ENCODE measurements around the gene FGF14.

The FGF14 gene

GRCh38 chr13:101763191-101763590, 638.7 kb downstream of the FGF14 start:
- H3K4me3 ChIP-seq (ENCODE audit: low read depth, low read length), result no peak overlapping the region
- H3K4me2 ChIP-seq (ENCODE audit: low read length), result no peak overlapping the region
- H3K79me1 ChIP-seq (ENCODE audit: low read length), result no peaks in the 10 kb centered on the region
- no peak overlapping the region for H2BK120ac ChIP-seq (ENCODE audit: insufficient read depth, low read length, poor library complexity)
- no peak overlapping the region for H2BK5ac ChIP-seq (ENCODE audit: low read depth, low read length, poor library complexity)
- H3K9ac ChIP-seq (ENCODE audit: low read length), result no peak overlapping the region
- no peak overlapping the region for H4K91ac ChIP-seq (ENCODE audit: low read depth, low read length)
- no peak for DNase-seq
- H4K12ac ChIP-seq (ENCODE audit: low read depth, low read length), result no peak overlapping the region
- H3K36me3 ChIP-seq (ENCODE audit: control insufficient read depth in 1 of 2, insufficient read depth in 2 of 2, low read length in 2 of 2), result no peaks in the 10 kb centered on the region
- H3K27me3 ChIP-seq (ENCODE audit: insufficient read depth, low read length), result no peaks in the 10 kb centered on the region
- no peak overlapping the region for H2AFZ ChIP-seq (ENCODE audit: insufficient read depth, low read length, poor library complexity)
- H3K4ac ChIP-seq (ENCODE audit: low read depth, low read length), result no peak overlapping the region
- no peak overlapping the region for H2BK12ac ChIP-seq (ENCODE audit: low read length)
- no peak overlapping the region for H3K27ac ChIP-seq (ENCODE audit: low read depth, low read length)
- no peak overlapping the region for H4K8ac ChIP-seq (ENCODE audit: low read depth, low read length)
- no CpG with 5 or more reads among the region's 1 CpG for WGBS (ENCODE audit: extremely low coverage, insufficient coverage, insufficient read length)
- H3K14ac ChIP-seq (ENCODE audit: low read length), result no peak overlapping the region
- H3K18ac ChIP-seq (ENCODE audit: low read length), result no peak overlapping the region
- H3K4me1 ChIP-seq (ENCODE audit: control insufficient read depth in 1 of 2, insufficient read depth in 2 of 2, low read length in 2 of 2), result peaks cover 0 to 4% of the 10 kb centered on the region in 2 experiments
- no peak overlapping the region for H3K23ac ChIP-seq (ENCODE audit: low read length)
- H3K9me3 ChIP-seq (ENCODE audit: insufficient read depth, low read depth, low read length), result peaks cover 1% of the 10 kb centered on the region
- H3K79me2 ChIP-seq (ENCODE audit: control insufficient read depth, insufficient read depth, low read length, poor library complexity), result no peaks in the 10 kb centered on the region
- no peak overlapping the region for H2AK5ac ChIP-seq (ENCODE audit: low read length)

- H2BK12ac ChIP-seq (ENCODE audit: low read length), result no peak overlapping the region
- no peak overlapping the region for H4K12ac ChIP-seq (ENCODE audit: low read depth, low read length)
- H3K23ac ChIP-seq (ENCODE audit: low read length), result no peak overlapping the region
- H2AFZ ChIP-seq (ENCODE audit: insufficient read depth, low read length, poor library complexity), result no peak overlapping the region
- no peaks in the 10 kb centered on the region for H3K4me1 ChIP-seq (ENCODE audit: control insufficient read depth in 1 of 2, insufficient read depth in 2 of 2, low read length in 2 of 2)
- WGBS (ENCODE audit: extremely low coverage, insufficient coverage, insufficient read length), result no CpG with 5 or more reads among the region's 1 CpG
- H3K27ac ChIP-seq (ENCODE audit: low read depth, low read length), result no peak overlapping the region
- H4K8ac ChIP-seq (ENCODE audit: low read depth, low read length), result no peak overlapping the region
- no peaks in the 10 kb centered on the region for H3K9me3 ChIP-seq (ENCODE audit: insufficient read depth, low read depth, low read length)
- no peaks in the 10 kb centered on the region for H3K27me3 ChIP-seq (ENCODE audit: insufficient read depth, low read length)
- no peak overlapping the region for H3K4me2 ChIP-seq (ENCODE audit: low read length)
- no peak overlapping the region for H2BK5ac ChIP-seq (ENCODE audit: low read depth, low read length, poor library complexity)
- no peak overlapping the region for H3K4me3 ChIP-seq (ENCODE audit: low read depth, low read length)
- no peaks in the 10 kb centered on the region for H3K79me1 ChIP-seq (ENCODE audit: low read length)
- no peak overlapping the region for H2AK5ac ChIP-seq (ENCODE audit: low read length)
- H3K79me2 ChIP-seq (ENCODE audit: control insufficient read depth, insufficient read depth, low read length, poor library complexity), result no peaks in the 10 kb centered on the region
- no peak overlapping the region for H3K9ac ChIP-seq (ENCODE audit: low read length)
- H3K18ac ChIP-seq (ENCODE audit: low read length), result no peak overlapping the region
- no peak overlapping the region for H3K14ac ChIP-seq (ENCODE audit: low read length)
- H4K91ac ChIP-seq (ENCODE audit: low read depth, low read length), result no peak overlapping the region
- no peak overlapping the region for H3K4ac ChIP-seq (ENCODE audit: low read depth, low read length)
- peak in 1 of 2 donors; percentile 29 for DNase-seq
- no peak overlapping the region for H2BK120ac ChIP-seq (ENCODE audit: insufficient read depth, low read length, poor library complexity)
- no peaks in the 10 kb centered on the region for H3K36me3 ChIP-seq (ENCODE audit: control insufficient read depth in 1 of 2, insufficient read depth in 2 of 2, low read length in 2 of 2)
Measured at GRCh38 chr13:101757446-101758039, 644.3 kb downstream of the FGF14 start.

GRCh38 chr13:101755228-101755887, 646.5 kb downstream of the FGF14 start:
- H3K14ac ChIP-seq (ENCODE audit: low read length), result no peak overlapping the region
- no peak overlapping the region for H2BK12ac ChIP-seq (ENCODE audit: low read length)
- no peak overlapping the region for H3K18ac ChIP-seq (ENCODE audit: low read length)
- H3K27ac ChIP-seq (ENCODE audit: low read depth, low read length), result no peak overlapping the region
- no peak overlapping the region for H4K8ac ChIP-seq (ENCODE audit: low read depth, low read length)
- H3K4me2 ChIP-seq (ENCODE audit: low read length), result no peak overlapping the region
- H2AFZ ChIP-seq (ENCODE audit: insufficient read depth, low read length, poor library complexity), result no peak overlapping the region
- no peak overlapping the region for H3K4ac ChIP-seq (ENCODE audit: low read depth, low read length)
- no peaks in the 10 kb centered on the region for H3K4me1 ChIP-seq (ENCODE audit: control insufficient read depth in 1 of 2, insufficient read depth in 2 of 2, low read length in 2 of 2)
- no CpG with 5 or more reads among the region's 6 CpGs for WGBS (ENCODE audit: extremely low coverage, insufficient coverage, insufficient read length)
- H3K27me3 ChIP-seq (ENCODE audit: insufficient read depth, low read length), result no peaks in the 10 kb centered on the region
- no peaks in the 10 kb centered on the region for H3K9me3 ChIP-seq (ENCODE audit: insufficient read depth, low read depth, low read length)
- DNase-seq, result peak; percentile 4 to 61
- H2AK5ac ChIP-seq (ENCODE audit: low read length), result no peak overlapping the region
- no peak overlapping the region for H2BK120ac ChIP-seq (ENCODE audit: insufficient read depth, low read length, poor library complexity)
- no peak overlapping the region for H3K4me3 ChIP-seq (ENCODE audit: low read depth, low read length)
- no peak overlapping the region for H4K91ac ChIP-seq (ENCODE audit: low read depth, low read length)
- H2BK5ac ChIP-seq (ENCODE audit: low read depth, low read length, poor library complexity), result no peak overlapping the region
- no peaks in the 10 kb centered on the region for H3K79me2 ChIP-seq (ENCODE audit: control insufficient read depth, insufficient read depth, low read length, poor library complexity)
- no peak overlapping the region for H3K23ac ChIP-seq (ENCODE audit: low read length)
- no peak overlapping the region for H4K12ac ChIP-seq (ENCODE audit: low read depth, low read length)
- no peak overlapping the region for H3K9ac ChIP-seq (ENCODE audit: low read length)
- H3K36me3 ChIP-seq (ENCODE audit: control insufficient read depth in 1 of 2, insufficient read depth in 2 of 2, low read length in 2 of 2), result no peaks in the 10 kb centered on the region
- H3K79me1 ChIP-seq (ENCODE audit: low read length), result no peaks in the 10 kb centered on the region

- no peak overlapping the region for H4K91ac ChIP-seq (ENCODE audit: low read depth, low read length)
- no peak overlapping the region for H2AFZ ChIP-seq (ENCODE audit: insufficient read depth, low read length, poor library complexity)
- no peak overlapping the region for H2BK12ac ChIP-seq (ENCODE audit: low read length)
- H3K4me1 ChIP-seq (ENCODE audit: control insufficient read depth in 1 of 2, insufficient read depth in 2 of 2, low read length in 2 of 2), result no peaks in the 10 kb centered on the region
- H3K4me3 ChIP-seq (ENCODE audit: low read depth, low read length), result no peak overlapping the region
- no peak overlapping the region for H3K4me2 ChIP-seq (ENCODE audit: low read length)
- H3K27ac ChIP-seq (ENCODE audit: low read depth, low read length), result no peak overlapping the region
- no peaks in the 10 kb centered on the region for H3K9me3 ChIP-seq (ENCODE audit: insufficient read depth, low read depth, low read length)
- DNase-seq, result no peak
- no peak overlapping the region for H2BK5ac ChIP-seq (ENCODE audit: low read depth, low read length, poor library complexity)
- no peak overlapping the region for H3K9ac ChIP-seq (ENCODE audit: low read length)
- no peaks in the 10 kb centered on the region for H3K27me3 ChIP-seq (ENCODE audit: insufficient read depth, low read length)
- no peak overlapping the region for H4K8ac ChIP-seq (ENCODE audit: low read depth, low read length)
- no peak overlapping the region for H2BK120ac ChIP-seq (ENCODE audit: insufficient read depth, low read length, poor library complexity)
- no CpG with 5 or more reads among the region's 3 CpGs for WGBS (ENCODE audit: extremely low coverage, insufficient coverage, insufficient read length)
- H4K12ac ChIP-seq (ENCODE audit: low read depth, low read length), result no peak overlapping the region
- H3K79me1 ChIP-seq (ENCODE audit: low read length), result no peaks in the 10 kb centered on the region
- H3K23ac ChIP-seq (ENCODE audit: low read length), result no peak overlapping the region
- no peak overlapping the region for H3K4ac ChIP-seq (ENCODE audit: low read depth, low read length)
- H3K14ac ChIP-seq (ENCODE audit: low read length), result no peak overlapping the region
- no peaks in the 10 kb centered on the region for H3K79me2 ChIP-seq (ENCODE audit: control insufficient read depth, insufficient read depth, low read length, poor library complexity)
- H3K18ac ChIP-seq (ENCODE audit: low read length), result no peak overlapping the region
- H2AK5ac ChIP-seq (ENCODE audit: low read length), result no peak overlapping the region
- no peaks in the 10 kb centered on the region for H3K36me3 ChIP-seq (ENCODE audit: control insufficient read depth in 1 of 2, insufficient read depth in 2 of 2, low read length in 2 of 2)
Measured at GRCh38 chr13:101752432-101752831, 649.4 kb downstream of the FGF14 start.
